Fibroblast of lung (primary cell): ENCODE results near the gene LAT. TPM values are rescaled to one million over a fixed set of nuclear protein-coding genes. Genes with fewer than 3 reads are reported as not detected.

ENCODE experiments used
- DNase-seq, 2 donors: peaks; one replicate each; pipeline versions ENCODE4 v3.0.0 to v3.0.0-alpha.2; 2010; ENCODE audit warnings: low read depth in 2 of 2
- H2AFZ ChIP-seq: 2 replicates; pipeline ENCODE4 v1.5.1; 2012; ENCODE audit warnings: low read length, control low read depth, inconsistent platforms
- H3K27ac ChIP-seq: 2 replicates; pipeline ENCODE4 v1.5.1; 2011; ENCODE audit warnings: low read length, control low read depth; ENCODE audit not compliant: insufficient read depth
- H3K27me3 ChIP-seq: 2 replicates; pipeline ENCODE4 v1.5.1; 2011; ENCODE audit warnings: mild to moderate bottlenecking, low read length; ENCODE audit not compliant: control insufficient read depth, insufficient read depth
- H3K36me3 ChIP-seq: 2 replicates; pipeline ENCODE4 v1.5.1; 2011; ENCODE audit warnings: low read length; ENCODE audit not compliant: control insufficient read depth, insufficient read depth
- H3K4me1 ChIP-seq: 2 replicates; pipeline ENCODE4 v1.5.1; 2011; ENCODE audit warnings: low read length; ENCODE audit not compliant: control insufficient read depth, insufficient read depth; ENCODE audit errors: extremely low read depth
- H3K4me2 ChIP-seq: 2 replicates; pipeline ENCODE4 v1.5.1; 2011; ENCODE audit warnings: low read length, control low read depth; ENCODE audit not compliant: insufficient read depth; ENCODE audit errors: extremely low read depth
- H3K4me3 ChIP-seq, 4 experiments: fragments of 200-600 bp in 1 of 4; sonication (generic) in 1 of 4; replicated peaks in 1 of 4; 2 replicates each; pipeline ENCODE4 v1.5.1; 2011 to 2016; ENCODE audit warnings: low read length in 4 of 4, low read depth in 3 of 4, mild to moderate bottlenecking in 3 of 4, control low read depth in 2 of 4, inconsistent platforms in 1 of 4, mixed read lengths in 1 of 4; ENCODE audit not compliant: insufficient read depth in 1 of 4; ENCODE audit errors: control extremely low read depth in 1 of 4
- H3K79me2 ChIP-seq: 2 replicates; pipeline ENCODE4 v1.5.1; 2012; ENCODE audit warnings: mild to moderate bottlenecking, low read length, inconsistent platforms; ENCODE audit not compliant: control insufficient read depth, insufficient read depth
- H3K9ac ChIP-seq: 2 replicates; pipeline ENCODE4 v1.5.1; 2011; ENCODE audit warnings: mild to moderate bottlenecking, low read length, control low read depth; ENCODE audit not compliant: insufficient read depth
- H3K9me3 ChIP-seq: 2 replicates; pipeline ENCODE4 v1.5.1; 2012; ENCODE audit warnings: low read depth, low read length; ENCODE audit not compliant: control insufficient read depth, insufficient read depth
- H4K20me1 ChIP-seq: 2 replicates; pipeline ENCODE4 v1.5.1; 2011; ENCODE audit warnings: low read length; ENCODE audit not compliant: control insufficient read depth, insufficient read depth; ENCODE audit errors: extremely low read depth
- CTCF ChIP-seq, 2 donors: IDR thresholded peaks in 1 of 2; conservative IDR thresholded peaks in 1 of 2; 1 replicate in 1 of 2; 2 replicates in 1 of 2; pipeline ENCODE4 v1.5.1; 2011 to 2012; ENCODE audit warnings: low read length in 2 of 2, control low read depth in 1 of 2, inconsistent platforms in 1 of 2, low read depth in 1 of 2, mild to moderate bottlenecking in 1 of 2
- EZH2 ChIP-seq: IDR thresholded peaks from 2 replicates; pipeline ENCODE4 v1.5.1; 2012; ENCODE audit warnings: low read length, control low read depth, mild to moderate bottlenecking; ENCODE audit errors: missing control alignments
- polyA plus RNA-seq, 2 donors: library from polyadenylated mRNA; depleted of rRNA in 1 of 2; stranded (reverse) in 1 of 2; unstranded in 1 of 2; fragments of >200 nt; gene quantifications; 2 replicates each; pipeline ENCODE4 v1.2.1, GENCODE V29; 2011 to 2012; ENCODE audit warnings: missing spikeins in 1 of 2
- total RNA-seq: library from RNA; depleted of rRNA; stranded (reverse); fragments of >200 nt; gene quantifications from 2 replicates; pipeline ENCODE4 v1.2.1, GENCODE V29; 2014

The LAT gene
- total and polyA plus RNA-seq, 2 donors (not counting 1 experiment from before 2014, with no cell fraction given): 0.50 to 1.4 TPM

DNA sequence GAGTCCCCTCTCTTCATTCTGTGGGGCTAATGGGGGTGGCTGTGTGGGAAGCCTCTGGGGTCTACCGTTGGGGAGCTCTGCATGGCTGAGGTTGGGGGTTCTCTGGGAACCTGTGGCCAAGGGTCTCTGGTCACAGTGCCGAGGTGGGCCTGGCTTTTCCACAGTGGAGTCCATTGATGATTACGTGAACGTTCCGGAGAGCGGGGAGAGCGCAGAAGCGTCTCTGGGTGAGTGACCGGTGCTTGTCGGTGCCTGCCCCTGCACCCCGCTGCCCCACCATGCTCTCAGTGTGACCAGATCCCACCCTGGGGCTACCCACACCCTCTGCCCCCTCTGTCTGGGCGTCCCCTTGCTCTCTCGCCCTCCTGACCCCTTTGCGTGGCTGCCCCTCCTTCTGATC is 4.5 kb downstream of the LAT start:
- no peak for DNase-seq
- H3K36me3 ChIP-seq: peaks cover 7% of the 10 kb centered on the region
- no peaks in the 10 kb centered on the region for H3K27me3 ChIP-seq
- H3K4me3 ChIP-seq: no peak overlapping the region
- H3K4me1 ChIP-seq: no peaks in the 10 kb centered on the region
- H2AFZ ChIP-seq: no peak overlapping the region
- no peaks in the 10 kb centered on the region for H3K9me3 ChIP-seq
- no peak for TF ChIP-seq EZH2
- TF ChIP-seq CTCF (conservative IDR thresholded peaks at IDR 0.05 in 1 of 2, IDR thresholded peaks at IDR 0.05 in 1 of 2; ENCODE audit: low read depth in 1 of 2, low read length in 2 of 2): no peak
- no peak overlapping the region for H3K4me2 ChIP-seq
- H3K79me2 ChIP-seq: no peaks in the 10 kb centered on the region
- H3K9ac ChIP-seq: no peak overlapping the region
- H3K27ac ChIP-seq: no peak overlapping the region
- no peaks in the 10 kb centered on the region for H4K20me1 ChIP-seq

DNA sequence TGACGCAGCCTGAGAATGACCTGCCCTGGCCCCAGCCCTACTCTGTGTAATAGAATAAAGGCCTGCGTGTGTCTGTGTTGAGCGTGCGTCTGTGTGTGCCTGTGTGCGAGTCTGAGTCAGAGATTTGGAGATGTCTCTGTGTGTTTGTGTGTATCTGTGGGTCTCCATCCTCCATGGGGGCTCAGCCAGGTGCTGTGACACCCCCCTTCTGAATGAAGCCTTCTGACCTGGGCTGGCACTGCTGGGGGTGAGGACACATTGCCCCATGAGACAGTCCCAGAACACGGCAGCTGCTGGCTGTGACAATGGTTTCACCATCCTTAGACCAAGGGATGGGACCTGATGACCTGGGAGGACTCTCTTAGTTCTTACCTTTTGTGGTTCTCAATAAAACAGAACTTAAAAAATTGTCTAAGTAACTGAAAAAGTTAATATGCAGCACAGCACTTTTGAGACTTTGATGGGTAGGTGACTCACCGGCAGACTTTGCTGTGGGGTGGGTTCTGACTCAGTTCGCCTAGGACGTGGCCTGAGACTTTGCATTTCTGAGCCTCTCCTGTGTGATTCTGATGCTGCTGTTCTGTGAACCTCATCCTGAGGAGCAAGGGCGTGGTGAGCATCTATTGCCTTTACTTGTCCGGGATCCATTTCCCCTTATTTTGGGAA is 5.7 kb downstream of the LAT start:
- Histone ChIP-seq H3K27me3 (no peaks in the 10 kb centered on the region), H3K4me3 (no peak overlapping the region), H3K4me1 (no peaks in the 10 kb centered on the region), H2AFZ (no peak overlapping the region), H3K4me2 (no peak overlapping the region), H3K9me3 (no peaks in the 10 kb centered on the region), H3K79me2 (no peaks in the 10 kb centered on the region), H4K20me1 (no peaks in the 10 kb centered on the region), H3K27ac (no peak overlapping the region), H3K9ac (no peak overlapping the region), H3K36me3 (peaks cover 7% of the 10 kb centered on the region)
- DNase-seq: no peak
- no peak for TF ChIP-seq EZH2
- no peak for TF ChIP-seq CTCF (conservative IDR thresholded peaks at IDR 0.05 in 1 of 2, IDR thresholded peaks at IDR 0.05 in 1 of 2; ENCODE audit: low read depth in 1 of 2, low read length in 2 of 2)

GRCh38 chr16:28991687-28992086 is 6.8 kb downstream of the LAT start:
- Histone ChIP-seq H3K27me3 (no peaks in the 10 kb centered on the region), H3K4me1 (no peaks in the 10 kb centered on the region)
- no peak for DNase-seq

More at GRCh38 chr16:28991687-28992086, 6.8 kb downstream of the LAT start:
- H3K27ac ChIP-seq: no peak overlapping the region
- no peaks in the 10 kb centered on the region for H4K20me1 ChIP-seq
- H3K79me2 ChIP-seq: no peaks in the 10 kb centered on the region
- no peaks in the 10 kb centered on the region for H3K9me3 ChIP-seq
- H3K36me3 ChIP-seq: no peaks in the 10 kb centered on the region
- no peak overlapping the region for H3K4me3 ChIP-seq
- H2AFZ ChIP-seq: no peak overlapping the region
- no peak overlapping the region for H3K4me2 ChIP-seq
- H3K9ac ChIP-seq: no peak overlapping the region
- TF ChIP-seq CTCF (conservative IDR thresholded peaks at IDR 0.05 in 1 of 2, IDR thresholded peaks at IDR 0.05 in 1 of 2; ENCODE audit: low read depth in 1 of 2, low read length in 2 of 2): no peak
- TF ChIP-seq EZH2: no peak
